Ishikawa (cell line): Measurements from ENCODE around the gene DIS3L2.

Experiments used
- CEBPB ChIP-seq: IDR thresholded peaks from 2 replicates; pipeline ENCODE4 v1.6.1; 2012
- CREB1 ChIP-seq: IDR thresholded peaks from 2 replicates; pipeline ENCODE4 v1.6.1; 2012; ENCODE audit warnings: low read depth
- EGR1 ChIP-seq: IDR thresholded peaks from 2 replicates; pipeline ENCODE4 v1.6.1; 2012
- EP300 ChIP-seq: IDR thresholded peaks from 2 replicates; pipeline ENCODE4 v1.6.1; 2012; ENCODE audit warnings: borderline replicate concordance
- FOXM1 ChIP-seq: IDR thresholded peaks from 2 replicates; pipeline ENCODE4 v1.6.1; 2012; ENCODE audit warnings: low read depth, borderline replicate concordance
- MAX ChIP-seq: IDR thresholded peaks from 2 replicates; pipeline ENCODE4 v1.6.1; 2012
- NFIC ChIP-seq: IDR thresholded peaks from 2 replicates; pipeline ENCODE4 v1.6.1; 2012
- RAD21 ChIP-seq: IDR thresholded peaks from 2 replicates; pipeline ENCODE4 v1.6.1; 2012; ENCODE audit warnings: low read depth
- REST ChIP-seq: IDR thresholded peaks from 2 replicates; pipeline ENCODE4 v1.6.1; 2012; ENCODE audit warnings: low read depth, mild to moderate bottlenecking
- TAF1 ChIP-seq: IDR thresholded peaks from 2 replicates; pipeline ENCODE4 v1.6.1; 2012; ENCODE audit warnings: low read depth, mild to moderate bottlenecking
- TCF12 ChIP-seq: IDR thresholded peaks from 2 replicates; pipeline ENCODE4 v1.6.1; 2012; ENCODE audit warnings: low read depth
- TEAD4 ChIP-seq: IDR thresholded peaks from 2 replicates; pipeline ENCODE4 v1.6.1; 2012
- USF1 ChIP-seq: IDR thresholded peaks from 2 replicates; pipeline ENCODE4 v1.6.1; 2012
- YY1 ChIP-seq: IDR thresholded peaks from 2 replicates; pipeline ENCODE4 v1.6.1; 2012; ENCODE audit warnings: low read depth
- ZBTB7A ChIP-seq: IDR thresholded peaks from 2 replicates; pipeline ENCODE4 v1.6.1; 2012; ENCODE audit warnings: low read depth

DIS3L2 gene

GRCh38 chr2:232133078-232133477 lies 171.6 kb downstream of the DIS3L2 start:
- TF ChIP-seq RAD21 (peak; percentile 13; the same call in 1 of the 2 replicates), EGR1 (no peak)

GRCh38 chr2:232134939-232135338 lies 173.4 kb downstream of the DIS3L2 start:
- no peak for TF ChIP-seq RAD21
- TF ChIP-seq EP300 = no peak
- TF ChIP-seq CREB1 = no peak
- no peak for TF ChIP-seq FOXM1
- no peak for TF ChIP-seq TCF12
- TF ChIP-seq NFIC = no peak
- no peak for TF ChIP-seq ZBTB7A
- TF ChIP-seq TEAD4 = no peak
- no peak for TF ChIP-seq TAF1
- TF ChIP-seq CEBPB = no peak
- TF ChIP-seq REST = no peak
- no peak for TF ChIP-seq EGR1

GRCh38 chr2:232137356-232138147 lies 176.0 kb downstream of the DIS3L2 start:
- no peak for TF ChIP-seq TAF1
- TF ChIP-seq NFIC = no peak
- no peak for TF ChIP-seq EP300
- no peak for TF ChIP-seq USF1
- TF ChIP-seq MAX = no peak
- no peak for TF ChIP-seq TEAD4
- TF ChIP-seq FOXM1 = no peak
- no peak for TF ChIP-seq TCF12
- TF ChIP-seq ZBTB7A = no peak
- no peak for TF ChIP-seq REST
- no peak for TF ChIP-seq RAD21
- no peak for TF ChIP-seq YY1
- TF ChIP-seq CEBPB = no peak
- no peak for TF ChIP-seq EGR1

GRCh38 chr2:232138441-232138840 lies 176.9 kb downstream of the DIS3L2 start:
- TF ChIP-seq MAX (no peak), TEAD4 (no peak), RAD21 (no peak), NFIC (no peak), EP300 (no peak), USF1 (no peak), FOXM1 (no peak), CEBPB (no peak), TAF1 (no peak), TCF12 (no peak)

GRCh38 chr2:232139171-232139594 lies 177.7 kb downstream of the DIS3L2 start:
- TF ChIP-seq REST (no peak), EGR1 (no peak), USF1 (no peak), TCF12 (no peak), NFIC (no peak), CREB1 (no peak), YY1 (no peak), RAD21 (no peak), EP300 (no peak), FOXM1 (no peak)
